Mesenchymal stem cell (in vitro differentiated cells and primary cell): ENCODE measurements around the gene WWTR1.

Experiments used
- DNase-seq: peaks from one replicate; pipeline ENCODE4 v3.0.0-alpha.2; 2013
- H2AFZ ChIP-seq: one replicate; pipeline ENCODE4 v1.6.1; 2013; ENCODE audit warnings: low read depth, mild to moderate bottlenecking, control low read depth, inconsistent platforms, low read length, moderate library complexity
- H2AK5ac ChIP-seq: 2 replicates; pipeline ENCODE4 v1.6.1; 2013; ENCODE audit warnings: low read length, moderate library complexity, mild to moderate bottlenecking, inconsistent platforms; ENCODE audit not compliant: severe bottlenecking
- H2BK120ac ChIP-seq: one replicate; pipeline ENCODE4 v1.6.1; 2013; ENCODE audit warnings: low read depth, mild to moderate bottlenecking, inconsistent platforms, low read length, moderate library complexity
- H2BK12ac ChIP-seq, 2 experiments: one replicate each; pipeline ENCODE4 v1.6.1; 2013; ENCODE audit warnings: inconsistent platforms in 2 of 2, low read length in 2 of 2, mild to moderate bottlenecking in 2 of 2, moderate library complexity in 2 of 2, control low read depth in 1 of 2
- H2BK15ac ChIP-seq: one replicate; pipeline ENCODE4 v1.6.1; 2013; ENCODE audit warnings: mild to moderate bottlenecking, low read depth, inconsistent platforms; ENCODE audit not compliant: poor library complexity, severe bottlenecking
- H2BK5ac ChIP-seq: 2 replicates; pipeline ENCODE4 v1.6.1; 2013; ENCODE audit warnings: low read depth, mild to moderate bottlenecking, low read length, control low read depth, inconsistent platforms; ENCODE audit not compliant: poor library complexity, severe bottlenecking
- H3K14ac ChIP-seq, 2 experiments: one replicate each; pipeline ENCODE4 v1.6.1; 2013; ENCODE audit warnings: inconsistent platforms in 2 of 2, low read length in 2 of 2, control low read depth in 1 of 2, mild to moderate bottlenecking in 1 of 2, moderate library complexity in 1 of 2
- H3K18ac ChIP-seq, 2 experiments: one replicate each; pipeline ENCODE4 v1.6.1; 2013; ENCODE audit warnings: inconsistent platforms in 2 of 2, low read length in 2 of 2, control low read depth in 1 of 2, low read depth in 1 of 2, mild to moderate bottlenecking in 1 of 2
- H3K23ac ChIP-seq, 2 experiments: one replicate each; pipeline ENCODE4 v1.6.1; 2013; ENCODE audit warnings: inconsistent platforms in 2 of 2, low read length in 2 of 2, mild to moderate bottlenecking in 2 of 2, moderate library complexity in 2 of 2, control low read depth in 1 of 2
- H3K27ac ChIP-seq: 2 replicates; pipeline ENCODE4 v1.5.1; 2013; ENCODE audit warnings: mild to moderate bottlenecking, moderate library complexity, low read length, control low read depth, inconsistent platforms; ENCODE audit not compliant: poor library complexity, severe bottlenecking
- H3K27me3 ChIP-seq, 2 experiments: 2 replicates each; pipeline versions ENCODE4 v1.6.1 to v1.7.0; 2013; ENCODE audit warnings: low read length in 2 of 2, mild to moderate bottlenecking in 2 of 2, moderate library complexity in 2 of 2, control low read depth in 1 of 2, inconsistent platforms in 1 of 2; ENCODE audit not compliant: control insufficient read depth in 1 of 2, insufficient read depth in 1 of 2
- H3K36me3 ChIP-seq, 2 experiments: 2 replicates each; pipeline versions ENCODE4 v1.6.1 to v1.7.0; 2013; ENCODE audit warnings: low read length in 2 of 2, control low read depth in 1 of 2, inconsistent platforms in 1 of 2, low read depth in 1 of 2, mild to moderate bottlenecking in 1 of 2; ENCODE audit not compliant: insufficient read depth in 2 of 2, control insufficient read depth in 1 of 2
- H3K4ac ChIP-seq, 2 experiments: one replicate each; pipeline ENCODE4 v1.6.1; 2013; ENCODE audit warnings: inconsistent platforms in 2 of 2, low read length in 2 of 2, mild to moderate bottlenecking in 2 of 2, moderate library complexity in 2 of 2, control low read depth in 1 of 2, low read depth in 1 of 2
- H3K4me1 ChIP-seq: 2 replicates; pipeline ENCODE4 v1.6.1; 2013; ENCODE audit warnings: low read depth, low read length, control low read depth; ENCODE audit not compliant: control insufficient read depth, insufficient read depth
- H3K4me2 ChIP-seq: 2 replicates; pipeline ENCODE4 v1.6.1; 2013; ENCODE audit warnings: low read length, mild to moderate bottlenecking, inconsistent platforms; ENCODE audit not compliant: poor library complexity, severe bottlenecking
- H3K4me3 ChIP-seq, 2 experiments: 2 replicates each; pipeline versions ENCODE4 v1.5.1 to v1.7.0; 2013; ENCODE audit warnings: low read length in 2 of 2, mild to moderate bottlenecking in 2 of 2, control low read depth in 1 of 2, low read depth in 1 of 2; ENCODE audit not compliant: insufficient read depth in 1 of 2
- H3K79me1 ChIP-seq: replicated peaks from 2 replicates; pipeline ENCODE4 v1.6.1; 2013; ENCODE audit warnings: mild to moderate bottlenecking, control low read depth, low read length, inconsistent platforms; ENCODE audit not compliant: poor library complexity, severe bottlenecking
- H3K9ac ChIP-seq: 2 replicates; pipeline ENCODE4 v1.7.0; 2013; ENCODE audit warnings: mild to moderate bottlenecking, low read length, moderate library complexity
- H3K9me3 ChIP-seq: 2 replicates; pipeline ENCODE4 v1.7.0; 2013; ENCODE audit warnings: mild to moderate bottlenecking, low read length; ENCODE audit not compliant: control insufficient read depth
- H4K8ac ChIP-seq: one replicate; pipeline ENCODE4 v1.6.1; 2013; ENCODE audit warnings: inconsistent platforms, mild to moderate bottlenecking, low read length, moderate library complexity
- H4K91ac ChIP-seq: one replicate; pipeline ENCODE4 v1.6.1; 2013; ENCODE audit warnings: mild to moderate bottlenecking, low read length, inconsistent platforms
- WGBS: methylation state at CpG from one replicate; pipeline ENCODE4 v1.1.7; 2013; ENCODE audit warnings: mixed read lengths; 5-methylcytosine and 5-hydroxymethylcytosine counted together

WWTR1 gene

GRCh38 chr3:149510480-149510879 is 147.3 kb downstream of the WWTR1 start:
- no peak overlapping the region for H2BK15ac ChIP-seq
- no peaks in the 10 kb centered on the region for H3K79me1 ChIP-seq
- H3K27me3 ChIP-seq: no peaks in the 10 kb centered on the region
- no peak overlapping the region for H2BK120ac ChIP-seq
- H3K23ac ChIP-seq: no peak overlapping the region
- H4K8ac ChIP-seq: no peak overlapping the region
- no peak overlapping the region for H3K18ac ChIP-seq
- H3K9me3 ChIP-seq: no peaks in the 10 kb centered on the region
- no peak overlapping the region for H3K4ac ChIP-seq
- no peak for DNase-seq
- no peak overlapping the region for H3K27ac ChIP-seq
- H3K4me1 ChIP-seq: peaks cover 13% of the 10 kb centered on the region
- H2AFZ ChIP-seq: no peak overlapping the region
- no peak overlapping the region for H2BK5ac ChIP-seq
- no peak overlapping the region for H3K4me3 ChIP-seq
- 95% methylated on average over 3 of the region's 3 CpGs for WGBS
- no peak overlapping the region for H3K14ac ChIP-seq
- no peak overlapping the region for H3K9ac ChIP-seq
- no peak overlapping the region for H3K4me2 ChIP-seq
- H2AK5ac ChIP-seq: no peak overlapping the region
- peaks cover 0 to 6% of the 10 kb centered on the region in 2 experiments for H3K36me3 ChIP-seq
- H2BK12ac ChIP-seq: no peak overlapping the region
- no peak overlapping the region for H4K91ac ChIP-seq

GRCh38 chr3:149509526-149509925 is 148.3 kb downstream of the WWTR1 start:
- Histone ChIP-seq H3K27me3 (no peaks in the 10 kb centered on the region), H2BK12ac (no peak overlapping the region), H4K91ac (no peak overlapping the region), H3K4me3 (no peak overlapping the region), H4K8ac (no peak overlapping the region), H3K9ac (no peak overlapping the region), H2BK15ac (no peak overlapping the region), H3K4me2 (no peak overlapping the region), H2BK120ac (no peak overlapping the region), H3K23ac (no peak overlapping the region), H3K4me1 (peaks cover 13% of the 10 kb centered on the region), H3K18ac (no peak overlapping the region), H3K36me3 (no peaks in the 10 kb centered on the region), H3K4ac (no peak overlapping the region), H2AFZ (no peak overlapping the region), H3K27ac (no peak overlapping the region), H3K79me1 (no peaks in the 10 kb centered on the region), H2AK5ac (no peak overlapping the region), H2BK5ac (no peak overlapping the region), H3K14ac (peak overlapping the region in 1 of 2 experiments; percentile 75), H3K9me3 (no peaks in the 10 kb centered on the region)
- 93% methylated on average over 2 of the region's 3 CpGs for WGBS
- DNase-seq: no peak

GRCh38 chr3:149507491-149508324 is 150.1 kb downstream of the WWTR1 start:
- peak; percentile 27 for DNase-seq
- no peak overlapping the region for H2BK15ac ChIP-seq
- H3K9ac ChIP-seq: no peak overlapping the region

GRCh38 chr3:149506965-149507364 is 150.9 kb downstream of the WWTR1 start:
- Histone ChIP-seq H3K9me3 (no peaks in the 10 kb centered on the region), H2AFZ (no peak overlapping the region), H2BK120ac (no peak overlapping the region), H4K91ac (no peak overlapping the region), H3K4me3 (no peak overlapping the region), H3K27ac (peak overlapping the region; percentile 74), H3K4me1 (peaks cover 13% of the 10 kb centered on the region), H3K79me1 (no peaks in the 10 kb centered on the region), H2BK15ac (no peak overlapping the region), H3K4me2 (no peak overlapping the region), H3K27me3 (no peaks in the 10 kb centered on the region), H2AK5ac (peak overlapping the region; percentile 16), H3K23ac (no peak overlapping the region), H2BK5ac (no peak overlapping the region), H3K14ac (no peak overlapping the region), H2BK12ac (no peak overlapping the region), H3K9ac (no peak overlapping the region), H3K36me3 (no peaks in the 10 kb centered on the region), H3K4ac (peak overlapping the region in 1 of 2 experiments; percentile 40), H4K8ac (peak overlapping the region; percentile 64), H3K18ac (no peak overlapping the region)
- 88% methylated on average over 2 of the region's 2 CpGs for WGBS
- no peak for DNase-seq

More at GRCh38 chr3:149507491-149508324, 150.1 kb downstream of the WWTR1 start:
- no peak overlapping the region for H3K4ac ChIP-seq
- H3K4me3 ChIP-seq: no peak overlapping the region
- H3K27me3 ChIP-seq: no peaks in the 10 kb centered on the region
- H3K79me1 ChIP-seq: no peaks in the 10 kb centered on the region
- no peak overlapping the region for H3K18ac ChIP-seq
- WGBS: 68% methylated on average over 12 of the region's 14 CpGs
- peak overlapping the region; percentile 64 for H4K8ac ChIP-seq
- peaks cover 13% of the 10 kb centered on the region for H3K4me1 ChIP-seq
- H3K23ac ChIP-seq: no peak overlapping the region
- no peak overlapping the region for H3K14ac ChIP-seq
- no peak overlapping the region for H2AFZ ChIP-seq
- H3K36me3 ChIP-seq: no peaks in the 10 kb centered on the region
- no peak overlapping the region for H2BK5ac ChIP-seq
- H2BK120ac ChIP-seq: no peak overlapping the region
- no peak overlapping the region for H3K4me2 ChIP-seq
- H4K91ac ChIP-seq: no peak overlapping the region
- H2BK12ac ChIP-seq: no peak overlapping the region
- no peaks in the 10 kb centered on the region for H3K9me3 ChIP-seq
- H3K27ac ChIP-seq: peak overlapping the region; percentile 74
- peak overlapping the region; percentile 26 for H2AK5ac ChIP-seq
